ENCODE results near the gene BRS3.

The BRS3 gene

GRCh38 chrX:136496764-136497555, 9.2 kb downstream of the BRS3 start:
- DNase-seq (ENCODE audit: low read depth) = peak; percentile 42
- in situ Hi-C loops (cut with HindIII; ENCODE audit: low sequenced_read_pairs) = no loop called here
- TF ChIP-seq CTCF (IDR thresholded peaks at IDR 0.05; ENCODE audit: low read depth, low read length, missing control alignments) = no peak
- peak overlapping the region; percentile 66 for H3K4me3 ChIP-seq (ENCODE audit: low read depth, low read length)

- in situ Hi-C loops (cut with HindIII; ENCODE audit: low sequenced_read_pairs) = no loop called here
- no peak for TF ChIP-seq CTCF (IDR thresholded peaks at IDR 0.05; ENCODE audit: low read depth, low read length, missing control alignments)
- no peak for DNase-seq (ENCODE audit: low read depth)
- H3K4me3 ChIP-seq (ENCODE audit: low read depth, low read length) = peak within 1 kb of the TSS; percentile 66
Observed at GRCh38 chrX:136497556-136498052, 9.9 kb downstream of the BRS3 start, which contains the start of gene HTATSF1. Gene HTATSF1, plus strand, starts transcription at chrX:136497592. Its CDS starts 93 bp downstream, at chrX:136497685.

- no peak for TF ChIP-seq CTCF (IDR thresholded peaks at IDR 0.05; ENCODE audit: low read depth, low read length, missing control alignments)
- H3K4me3 ChIP-seq (ENCODE audit: low read depth, low read length) = no peak overlapping the region
- in situ Hi-C loops (cut with HindIII; ENCODE audit: low sequenced_read_pairs) = no loop called here
- no peak for DNase-seq (ENCODE audit: low read depth)
Observed at GRCh38 chrX:136519069-136519468, 31.3 kb downstream of the BRS3 start.

GRCh38 chrX:136523770-136524169, 36.0 kb downstream of the BRS3 start:
- H3K4me3 ChIP-seq (ENCODE audit: low read depth, low read length) = no peak overlapping the region
- no peak for DNase-seq (ENCODE audit: low read depth)
- in situ Hi-C loops (cut with HindIII; ENCODE audit: low sequenced_read_pairs) = no loop called here
- no peak for TF ChIP-seq CTCF (IDR thresholded peaks at IDR 0.05; ENCODE audit: low read depth, low read length, missing control alignments)

- TF ChIP-seq CTCF (IDR thresholded peaks at IDR 0.05; ENCODE audit: low read depth, low read length, missing control alignments) = no peak
- in situ Hi-C loops (cut with HindIII; ENCODE audit: low sequenced_read_pairs) = no loop called here
- no peak overlapping the region for H3K4me3 ChIP-seq (ENCODE audit: low read depth, low read length)
- peak; percentile 76 for DNase-seq (ENCODE audit: low read depth)
Observed at GRCh38 chrX:136525738-136526606, 38.2 kb downstream of the BRS3 start.

GRCh38 chrX:136528645-136529315, 41.0 kb downstream of the BRS3 start:
- in situ Hi-C loops (cut with HindIII; ENCODE audit: low sequenced_read_pairs) = no loop called here
- TF ChIP-seq CTCF (IDR thresholded peaks at IDR 0.05; ENCODE audit: low read depth, low read length, missing control alignments) = no peak
- no peak overlapping the region for H3K4me3 ChIP-seq (ENCODE audit: low read depth, low read length)
- no peak for DNase-seq (ENCODE audit: low read depth)

Data from astrocyte of the cerebellum (primary cell).